G401 (cell line): ENCODE data around the gene ATRAID. TPM values are rescaled to one million over a fixed set of nuclear protein-coding genes. Genes with fewer than 3 reads are reported as not detected.

Experiments used
- DNase-seq: peaks from one replicate; pipeline ENCODE4 v3.0.0-alpha.2; 2015; ENCODE audit warnings: low spot score
- in situ Hi-C: cut with HindIII; loops from 2 replicates; pipeline ENCODE4 v1.10.0; 2016; ENCODE audit warnings: low sequenced_read_pairs, mixed read lengths
- total RNA-seq: library from RNA; depleted of rRNA; stranded (reverse); fragments of >200 nt; shearing (Covaris generic); gene quantifications from 2 replicates; pipeline ENCODE4 v1.2.3, GENCODE V29; 2014; rRNA removed

Gene ATRAID
- total RNA-seq, 1 experiment from 2014 or later, result 130 TPM

DNA sequence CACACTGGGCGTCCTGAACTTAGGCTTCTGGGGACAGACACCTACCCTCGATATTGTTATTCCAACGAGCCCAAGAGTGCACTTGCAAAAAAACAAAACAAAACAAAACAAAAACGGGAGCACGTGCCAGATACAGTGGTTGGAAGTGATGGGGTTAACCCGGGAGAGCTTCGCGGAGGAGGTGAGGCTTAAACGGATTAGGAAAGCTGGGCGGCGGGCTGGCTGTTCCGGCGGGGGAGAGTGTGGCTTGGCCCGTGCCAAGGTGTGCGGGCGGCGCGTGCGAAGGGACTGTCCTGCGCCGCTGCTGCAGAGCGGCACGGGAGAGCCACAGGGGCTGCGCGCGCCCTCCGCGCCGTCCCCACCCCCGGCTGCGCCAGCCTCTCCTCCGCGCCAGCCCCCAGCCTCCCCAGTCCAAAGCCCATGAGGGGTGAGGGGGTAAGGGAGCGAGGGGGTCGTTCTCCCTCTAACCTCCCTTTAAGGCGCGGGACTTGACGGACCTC, 52.5 kb downstream of the ATRAID start:
- DNase-seq, result no peak
- in situ Hi-C loops, result no loop called here

DNA sequence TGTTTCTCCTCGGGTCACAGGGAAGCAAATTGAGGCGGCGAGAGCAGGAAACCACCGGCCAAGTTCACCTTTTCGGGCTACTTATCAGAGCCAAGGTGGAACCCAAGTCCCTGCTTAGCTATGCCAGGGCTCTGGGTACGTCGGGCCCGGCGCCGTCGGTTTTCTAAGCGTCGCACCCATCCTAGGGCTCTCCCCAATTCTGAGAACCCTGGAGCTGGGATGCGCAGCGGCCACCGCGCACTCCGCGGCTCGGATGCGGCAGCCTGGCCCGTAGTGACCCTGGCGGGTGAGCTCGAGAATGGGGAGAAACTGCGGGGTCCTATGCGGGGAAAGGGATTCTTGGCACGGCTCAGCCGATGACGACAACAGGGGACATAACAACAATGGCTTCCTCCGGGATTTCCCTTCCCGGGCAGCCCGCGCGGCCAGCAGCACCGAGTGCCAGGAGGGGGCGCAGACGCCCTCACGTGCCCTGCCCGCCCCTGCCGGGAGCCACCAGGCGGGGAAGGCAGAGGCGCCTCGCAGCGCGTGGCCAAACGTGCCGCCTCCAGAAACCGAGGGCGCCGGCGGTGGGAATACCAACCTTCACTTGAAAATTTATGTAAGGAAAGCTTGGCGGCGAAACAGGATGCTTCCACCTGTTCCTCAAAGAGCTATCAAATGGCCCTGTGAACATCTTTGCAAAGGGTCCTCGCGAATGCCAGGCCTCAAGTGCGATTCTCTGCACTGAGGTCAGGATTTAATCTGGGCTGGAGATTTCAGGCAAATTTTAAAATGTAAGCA, 53.1 kb downstream of the ATRAID start:
- in situ Hi-C loops, result no loop called here
- peak; percentile 20 for DNase-seq

DNA sequence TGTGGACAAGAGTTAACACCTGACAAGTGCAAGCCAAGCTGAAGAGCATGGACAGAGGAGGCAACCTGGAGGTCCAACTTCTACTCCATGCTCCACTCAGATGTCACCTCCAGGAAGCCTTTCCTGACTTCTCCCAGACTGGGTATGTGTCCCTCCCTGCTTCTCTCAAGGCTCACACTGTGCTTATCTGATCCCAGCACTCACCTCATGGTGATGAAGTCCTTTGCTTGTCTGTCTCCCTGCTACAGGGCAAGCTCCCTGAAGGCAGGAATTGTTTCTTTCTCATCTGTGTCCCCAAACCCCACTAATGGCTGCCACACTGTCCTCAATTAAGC, 53.7 kb downstream of the ATRAID start:
- in situ Hi-C loops, result no loop called here
- DNase-seq, result no peak

Other genes starting within 250 kb of the ATRAID start
- gene MAPRE3, start 241.4 kb upstream of the ATRAID start, total RNA-seq, result 2.3 and 4.2 TPM in 2 replicates
- gene TMEM214, start 179.1 kb upstream of the ATRAID start, total RNA-seq, result 34.7 and 37.0 TPM in 2 replicates
- gene AGBL5, start 160.4 kb upstream of the ATRAID start, total RNA-seq, result 59.4 and 68.2 TPM in 2 replicates
- gene OST4, start 140.4 kb upstream of the ATRAID start, total RNA-seq, result 339 and 392 TPM in 2 replicates
- 2.3 and 3.9 TPM in 2 replicates for gene EMILIN1, start 133.4 kb upstream of the ATRAID start, total RNA-seq
- gene KHK, start 125.3 kb upstream of the ATRAID start, total RNA-seq, result 2.4 and 7.3 TPM in 2 replicates
- 1.3 and 11.3 TPM in 2 replicates for gene CGREF1, start 92.9 kb upstream of the ATRAID start, total RNA-seq
- 0.43 TPM in 1 of 2 replicates, not detected in the other for gene ABHD1, start 88.2 kb upstream of the ATRAID start, total RNA-seq
- 89.5 and 92.2 TPM in 2 replicates for gene PREB, start 77.4 kb upstream of the ATRAID start, total RNA-seq
- not detected in 2 replicates for gene PRR30, start 72.6 kb upstream of the ATRAID start, total RNA-seq
- gene TCF23, start 63.0 kb upstream of the ATRAID start, total RNA-seq, result not detected in 2 replicates
- 53.8 and 60.0 TPM in 2 replicates for gene SLC5A6, start 227 bp downstream of the ATRAID start, total RNA-seq
- 52.3 and 69.6 TPM in 2 replicates for gene CAD, start 5.3 kb downstream of the ATRAID start, total RNA-seq
- gene SLC30A3, start 51.0 kb downstream of the ATRAID start, total RNA-seq, result 1.3 and 2.6 TPM in 2 replicates
- gene DNAJC5G, start 63.4 kb downstream of the ATRAID start, total RNA-seq, result not detected in 2 replicates
- gene TRIM54, start 70.4 kb downstream of the ATRAID start, total RNA-seq, result not detected in 2 replicates
- gene UCN, start 96.4 kb downstream of the ATRAID start, total RNA-seq, result not detected in 2 replicates
- 80.5 and 99.1 TPM in 2 replicates for gene MPV17, start 111.1 kb downstream of the ATRAID start, total RNA-seq
- gene GTF3C2, start 144.7 kb downstream of the ATRAID start, total RNA-seq, result 101 and 102 TPM in 2 replicates
- gene EIF2B4, start 158.3 kb downstream of the ATRAID start, total RNA-seq, result 36.0 and 44.8 TPM in 2 replicates
- 157 and 165 TPM in 2 replicates for gene SNX17, start 158.6 kb downstream of the ATRAID start, total RNA-seq
- gene ZNF513, start 168.7 kb downstream of the ATRAID start, total RNA-seq, result 20.4 and 23.3 TPM in 2 replicates
- gene PPM1G, start 197.6 kb downstream of the ATRAID start, total RNA-seq, result 178 and 244 TPM in 2 replicates
- gene NRBP1, start 216.6 kb downstream of the ATRAID start, total RNA-seq, result 92.4 and 108 TPM in 2 replicates
- not detected in 2 replicates for gene KRTCAP3, start 230.3 kb downstream of the ATRAID start, total RNA-seq